Liver (tissue), 3 donors: ENCODE measurements around the gene ATG10.

Source experiments
- HNF4G ChIP-seq: IDR thresholded peaks from 2 replicates; pipeline ENCODE4 v1.6.1; 2016; ENCODE audit warnings: antibody characterized with exemption
- JUND ChIP-seq, 2 donors: IDR thresholded peaks; 2 replicates each; pipeline ENCODE4 v1.6.1; 2016; ENCODE audit warnings: antibody characterized with exemption in 2 of 2
- NR2F2 ChIP-seq: IDR thresholded peaks from 2 replicates; pipeline ENCODE4 v1.6.1; 2016; ENCODE audit warnings: antibody characterized with exemption
- RXRA ChIP-seq, 2 donors: IDR thresholded peaks; 2 replicates each; pipeline ENCODE4 v1.6.1; 2017 to 2018; ENCODE audit warnings: antibody characterized with exemption in 2 of 2, mild to moderate bottlenecking in 1 of 2
- SP1 ChIP-seq: IDR thresholded peaks from 2 replicates; pipeline ENCODE4 v1.6.1; 2018; ENCODE audit warnings: antibody characterized with exemption, mild to moderate bottlenecking
- YY1 ChIP-seq: IDR thresholded peaks from 2 replicates; pipeline ENCODE4 v1.6.1; 2016; ENCODE audit warnings: antibody characterized with exemption, mild to moderate bottlenecking
- TF ChIP-seq, protein P1 (sequence below): fragments of 150-350 bp; IDR thresholded peaks from 2 replicates; pipeline ENCODE4 v1.5.1; 2017; ENCODE audit warnings: improper control_type of control experiment, low read depth, low read length; ENCODE audit not compliant: missing input control
- TF ChIP-seq, protein P2 (sequence below): IDR thresholded peaks from 2 replicates; pipeline ENCODE4 v1.6.1; 2016; ENCODE audit warnings: antibody characterized with exemption
- TF ChIP-seq, protein P3 (sequence below): IDR thresholded peaks from 2 replicates; pipeline ENCODE4 v1.6.1; 2016; ENCODE audit warnings: antibody characterized with exemption, mild to moderate bottlenecking
- TF ChIP-seq, protein P4 (sequence below): IDR thresholded peaks from 2 replicates; pipeline ENCODE4 v1.6.1; 2016; ENCODE audit warnings: antibody characterized with exemption
- donor health status: healthy.
- donor health status: healthy.

DNA sequence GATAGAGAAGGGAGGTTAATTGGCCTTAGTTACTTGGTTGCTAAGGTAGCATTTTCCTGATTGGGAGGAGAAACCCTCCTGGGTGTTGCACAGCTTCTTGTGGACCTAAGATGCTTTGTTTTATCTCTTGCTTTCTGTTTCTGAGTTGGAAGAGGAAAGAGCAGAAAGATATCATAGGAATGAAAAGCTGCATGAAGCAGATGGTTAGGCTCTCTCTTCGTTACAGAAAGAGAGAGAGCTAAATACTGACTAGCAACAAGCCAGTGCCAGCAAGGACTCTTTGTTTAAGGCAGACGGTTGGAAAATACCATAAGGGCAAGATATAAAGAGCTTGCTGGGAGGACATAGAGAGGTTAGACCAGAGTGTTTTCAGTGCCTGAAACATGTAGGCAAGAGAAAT, 103.1 kb downstream of the ATG10 start:
- TF ChIP-seq SP1 (no peak), JUND (IDR thresholded peaks at IDR 0.05) (no peak), NR2F2 (no peak), HNF4G (no peak), RXRA (IDR thresholded peaks at IDR 0.05) (no peak), YY1 (no peak)
- TF ChIP-seq, protein P1, sequence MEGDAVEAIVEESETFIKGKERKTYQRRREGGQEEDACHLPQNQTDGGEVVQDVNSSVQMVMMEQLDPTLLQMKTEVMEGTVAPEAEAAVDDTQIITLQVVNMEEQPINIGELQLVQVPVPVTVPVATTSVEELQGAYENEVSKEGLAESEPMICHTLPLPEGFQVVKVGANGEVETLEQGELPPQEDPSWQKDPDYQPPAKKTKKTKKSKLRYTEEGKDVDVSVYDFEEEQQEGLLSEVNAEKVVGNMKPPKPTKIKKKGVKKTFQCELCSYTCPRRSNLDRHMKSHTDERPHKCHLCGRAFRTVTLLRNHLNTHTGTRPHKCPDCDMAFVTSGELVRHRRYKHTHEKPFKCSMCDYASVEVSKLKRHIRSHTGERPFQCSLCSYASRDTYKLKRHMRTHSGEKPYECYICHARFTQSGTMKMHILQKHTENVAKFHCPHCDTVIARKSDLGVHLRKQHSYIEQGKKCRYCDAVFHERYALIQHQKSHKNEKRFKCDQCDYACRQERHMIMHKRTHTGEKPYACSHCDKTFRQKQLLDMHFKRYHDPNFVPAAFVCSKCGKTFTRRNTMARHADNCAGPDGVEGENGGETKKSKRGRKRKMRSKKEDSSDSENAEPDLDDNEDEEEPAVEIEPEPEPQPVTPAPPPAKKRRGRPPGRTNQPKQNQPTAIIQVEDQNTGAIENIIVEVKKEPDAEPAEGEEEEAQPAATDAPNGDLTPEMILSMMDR, result no peak
- TF ChIP-seq, protein P2, sequence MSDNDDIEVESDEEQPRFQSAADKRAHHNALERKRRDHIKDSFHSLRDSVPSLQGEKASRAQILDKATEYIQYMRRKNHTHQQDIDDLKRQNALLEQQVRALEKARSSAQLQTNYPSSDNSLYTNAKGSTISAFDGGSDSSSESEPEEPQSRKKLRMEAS, result no peak
- TF ChIP-seq, protein P3, sequence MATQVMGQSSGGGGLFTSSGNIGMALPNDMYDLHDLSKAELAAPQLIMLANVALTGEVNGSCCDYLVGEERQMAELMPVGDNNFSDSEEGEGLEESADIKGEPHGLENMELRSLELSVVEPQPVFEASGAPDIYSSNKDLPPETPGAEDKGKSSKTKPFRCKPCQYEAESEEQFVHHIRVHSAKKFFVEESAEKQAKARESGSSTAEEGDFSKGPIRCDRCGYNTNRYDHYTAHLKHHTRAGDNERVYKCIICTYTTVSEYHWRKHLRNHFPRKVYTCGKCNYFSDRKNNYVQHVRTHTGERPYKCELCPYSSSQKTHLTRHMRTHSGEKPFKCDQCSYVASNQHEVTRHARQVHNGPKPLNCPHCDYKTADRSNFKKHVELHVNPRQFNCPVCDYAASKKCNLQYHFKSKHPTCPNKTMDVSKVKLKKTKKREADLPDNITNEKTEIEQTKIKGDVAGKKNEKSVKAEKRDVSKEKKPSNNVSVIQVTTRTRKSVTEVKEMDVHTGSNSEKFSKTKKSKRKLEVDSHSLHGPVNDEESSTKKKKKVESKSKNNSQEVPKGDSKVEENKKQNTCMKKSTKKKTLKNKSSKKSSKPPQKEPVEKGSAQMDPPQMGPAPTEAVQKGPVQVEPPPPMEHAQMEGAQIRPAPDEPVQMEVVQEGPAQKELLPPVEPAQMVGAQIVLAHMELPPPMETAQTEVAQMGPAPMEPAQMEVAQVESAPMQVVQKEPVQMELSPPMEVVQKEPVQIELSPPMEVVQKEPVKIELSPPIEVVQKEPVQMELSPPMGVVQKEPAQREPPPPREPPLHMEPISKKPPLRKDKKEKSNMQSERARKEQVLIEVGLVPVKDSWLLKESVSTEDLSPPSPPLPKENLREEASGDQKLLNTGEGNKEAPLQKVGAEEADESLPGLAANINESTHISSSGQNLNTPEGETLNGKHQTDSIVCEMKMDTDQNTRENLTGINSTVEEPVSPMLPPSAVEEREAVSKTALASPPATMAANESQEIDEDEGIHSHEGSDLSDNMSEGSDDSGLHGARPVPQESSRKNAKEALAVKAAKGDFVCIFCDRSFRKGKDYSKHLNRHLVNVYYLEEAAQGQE, result no peak
- TF ChIP-seq, protein P4, sequence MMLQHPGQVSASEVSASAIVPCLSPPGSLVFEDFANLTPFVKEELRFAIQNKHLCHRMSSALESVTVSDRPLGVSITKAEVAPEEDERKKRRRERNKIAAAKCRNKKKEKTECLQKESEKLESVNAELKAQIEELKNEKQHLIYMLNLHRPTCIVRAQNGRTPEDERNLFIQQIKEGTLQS, result no peak
